KG1 (cell line): ENCODE data around the gene BCR.

Experiments used
- DNase-seq: peaks from one replicate; lab custom pipeline; 2025; lab: John Stamatoyannopoulos, UW

BCR gene

DNA sequence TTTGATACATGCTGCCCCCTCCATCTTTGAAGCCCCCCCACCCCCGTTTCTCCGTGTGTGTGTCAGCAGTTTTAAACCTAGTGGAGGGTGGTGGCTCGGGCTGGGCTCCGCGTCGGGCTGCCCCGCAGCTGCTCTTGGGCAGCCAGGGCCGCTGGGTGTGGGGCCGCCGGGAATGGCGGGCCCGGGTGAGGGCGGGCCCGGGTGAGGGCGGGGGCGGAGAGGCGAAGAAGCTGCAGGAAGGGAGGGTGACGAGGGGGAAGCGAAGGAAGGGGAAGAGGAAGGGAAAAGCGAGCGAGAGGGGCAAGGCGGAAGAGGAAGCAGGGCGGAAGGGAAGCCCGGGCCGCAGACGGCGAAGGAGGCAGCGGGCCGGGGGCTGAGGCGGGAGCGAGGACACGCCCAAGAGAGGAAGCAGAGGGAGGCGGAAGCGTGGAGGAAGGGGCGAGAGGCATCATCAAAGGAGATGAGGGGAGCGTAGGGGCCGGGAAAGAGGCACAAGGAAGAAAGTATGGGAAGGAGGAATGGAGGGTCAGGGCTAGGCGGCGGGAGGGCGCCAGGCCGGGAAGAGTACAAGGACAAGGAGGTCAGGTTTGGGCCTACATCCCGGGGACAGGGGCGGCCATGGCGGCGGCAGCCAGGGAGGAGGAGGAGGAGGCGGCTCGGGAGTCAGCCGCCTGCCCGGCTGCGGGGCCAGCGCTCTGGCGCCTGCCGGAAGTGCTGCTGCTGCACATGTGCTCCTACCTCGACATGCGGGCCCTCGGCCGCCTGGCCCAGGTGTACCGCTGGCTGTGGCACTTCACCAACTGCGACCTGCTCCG is 82.4 kb downstream of the BCR start:
- DNase-seq = no peak

DNA sequence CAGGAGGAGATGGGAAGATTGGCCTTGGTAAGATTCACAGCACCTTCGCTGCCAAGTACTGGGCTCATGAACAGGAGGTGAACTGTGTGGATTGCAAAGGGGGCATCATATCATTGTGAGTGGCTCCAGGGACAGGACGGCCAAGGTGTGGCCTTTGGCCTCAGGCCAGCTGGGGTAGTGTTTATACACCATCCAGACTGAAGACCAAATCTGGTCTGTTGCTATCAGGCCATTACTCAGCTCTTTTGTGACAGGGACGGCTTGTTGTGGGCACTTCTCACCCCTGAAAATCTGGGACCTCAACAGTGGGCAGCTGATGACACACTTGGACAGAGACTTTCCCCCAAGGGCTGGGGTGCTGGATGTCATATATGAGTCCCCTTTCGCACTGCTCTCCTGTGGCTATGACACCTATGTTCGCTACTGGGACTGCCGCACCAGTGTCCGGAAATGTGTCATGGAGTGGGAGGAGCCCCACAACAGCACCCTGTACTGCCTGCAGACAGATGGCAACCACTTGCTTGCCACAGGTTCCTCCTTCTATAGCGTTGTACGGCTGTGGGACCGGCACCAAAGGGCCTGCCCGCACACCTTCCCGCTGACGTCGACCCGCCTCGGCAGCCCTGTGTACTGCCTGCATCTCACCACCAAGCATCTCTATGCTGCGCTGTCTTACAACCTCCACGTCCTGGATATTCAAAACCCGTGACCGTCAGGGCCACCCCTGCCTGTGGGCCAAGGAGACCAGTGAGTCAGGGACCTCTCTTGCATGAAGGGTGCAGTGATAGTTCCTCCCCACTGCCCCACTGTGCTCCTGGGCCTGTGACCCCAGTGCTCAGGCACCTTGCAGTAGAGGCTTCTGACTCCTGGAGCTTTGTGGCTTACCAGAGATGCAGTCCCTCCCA is 83.6 kb downstream of the BCR start:
- DNase-seq = no peak

DNA sequence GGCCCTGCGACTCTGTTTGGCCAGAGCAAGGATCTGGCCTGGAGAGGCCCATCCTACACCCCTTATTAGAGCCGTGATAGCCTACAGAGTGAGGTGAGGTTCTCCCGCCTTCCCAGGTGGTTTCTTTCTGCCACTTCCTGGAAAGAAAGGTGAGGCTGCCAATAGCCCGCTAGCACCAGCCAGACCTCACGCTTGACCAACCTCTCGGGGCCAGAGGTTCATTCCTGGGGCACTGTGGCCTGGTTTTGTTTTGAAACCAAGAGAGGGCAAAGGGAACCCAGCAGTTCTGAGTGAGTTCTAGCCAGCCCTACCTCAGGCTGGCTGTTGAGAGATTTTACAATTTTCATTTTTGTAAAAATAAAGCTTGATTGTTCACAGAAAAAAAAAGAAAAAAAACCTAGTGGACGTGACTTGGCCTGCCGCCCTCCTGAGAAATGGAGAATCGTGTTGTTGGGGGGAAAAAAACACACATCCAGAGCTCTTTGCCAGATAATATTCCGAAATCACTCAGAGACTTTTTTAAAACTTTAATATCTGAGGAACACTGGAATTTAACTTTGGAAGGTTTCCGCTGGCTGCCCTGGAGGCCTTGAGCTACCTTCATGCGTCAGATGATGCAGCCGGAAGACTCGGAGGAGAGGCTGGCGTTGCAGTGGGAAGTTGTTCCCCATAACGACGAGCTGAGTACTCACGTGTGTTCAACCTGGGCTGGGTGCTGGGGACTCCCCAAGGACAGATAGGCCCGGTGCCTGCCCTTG is 84.5 kb downstream of the BCR start:
- DNase-seq = no peak

DNA sequence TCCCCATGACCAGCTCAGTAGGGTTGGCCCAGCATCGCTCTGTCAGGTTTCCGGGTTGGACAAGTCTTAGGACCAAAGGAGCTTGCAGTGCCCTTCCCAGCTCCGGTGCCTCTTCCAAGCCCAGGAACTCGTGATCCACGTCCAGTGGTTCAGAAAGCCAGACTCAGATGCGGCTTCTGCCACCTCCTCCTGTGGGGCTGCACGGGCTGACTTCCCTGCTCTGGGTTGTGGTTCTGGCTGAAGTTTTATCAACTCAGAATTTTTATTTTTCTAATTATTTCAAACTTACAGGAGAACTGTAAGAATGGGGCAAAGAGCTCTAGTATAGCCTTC is 85.0 kb downstream of the BCR start:
- DNase-seq = no peak

DNA sequence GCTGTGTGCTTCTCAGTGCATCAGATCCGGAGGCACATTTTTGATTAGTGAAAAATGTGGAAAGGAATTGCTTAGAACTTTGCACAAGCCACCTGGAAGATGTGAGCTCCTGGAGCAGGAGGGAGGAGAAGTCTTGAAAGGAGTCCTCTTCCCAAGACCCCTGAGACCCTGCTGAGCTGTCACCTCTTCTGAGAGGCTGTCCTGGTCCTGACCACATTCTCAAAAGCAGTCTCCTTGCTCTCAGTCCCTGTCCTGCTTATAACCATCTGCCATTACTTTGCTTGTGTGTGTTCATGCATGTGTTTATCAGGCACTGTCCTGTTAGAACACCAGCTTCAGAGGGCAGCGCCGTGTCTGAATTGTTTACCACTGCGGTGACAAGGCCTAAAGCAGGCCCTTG is 86.5 kb downstream of the BCR start:
- DNase-seq = no peak

DNA sequence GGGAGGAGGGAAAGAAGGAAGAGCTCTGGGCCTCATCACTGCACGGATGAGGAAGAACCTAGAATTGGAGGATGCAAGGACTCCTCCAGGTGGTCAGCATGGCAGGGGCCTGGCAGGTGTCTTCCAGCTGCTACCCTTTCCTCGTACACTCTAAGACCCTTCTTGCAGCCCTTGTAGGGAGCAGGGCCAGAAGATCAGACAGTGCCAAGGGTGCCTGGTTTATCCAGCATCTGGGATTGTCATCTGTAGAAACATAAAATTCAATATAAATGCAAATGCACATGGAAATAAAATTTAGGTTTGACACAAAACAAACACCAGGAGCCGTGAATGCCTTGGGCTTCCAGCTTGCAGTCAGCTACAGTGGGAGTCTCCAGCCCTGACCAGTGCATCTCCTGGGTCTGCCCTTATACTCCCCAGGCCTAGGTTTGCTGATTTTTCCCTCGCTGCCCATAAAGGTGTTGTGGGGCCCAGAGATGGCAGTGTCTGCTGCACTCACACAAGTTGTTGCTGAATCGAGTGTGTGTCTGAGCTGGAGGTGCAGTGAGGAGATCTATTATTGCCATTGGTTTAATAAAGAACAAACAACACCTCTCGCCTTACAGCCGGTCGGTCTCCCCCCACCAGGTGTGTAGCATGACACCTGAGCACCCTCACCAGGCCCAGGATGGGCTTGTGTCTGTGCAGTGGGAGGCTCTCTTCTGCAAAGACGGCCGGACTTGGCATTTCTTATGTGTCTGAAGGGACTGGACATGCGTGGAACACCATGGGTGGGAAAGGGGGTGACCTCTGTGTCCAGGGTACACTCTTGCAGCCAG is 87.1 kb downstream of the BCR start:
- DNase-seq = no peak

DNA sequence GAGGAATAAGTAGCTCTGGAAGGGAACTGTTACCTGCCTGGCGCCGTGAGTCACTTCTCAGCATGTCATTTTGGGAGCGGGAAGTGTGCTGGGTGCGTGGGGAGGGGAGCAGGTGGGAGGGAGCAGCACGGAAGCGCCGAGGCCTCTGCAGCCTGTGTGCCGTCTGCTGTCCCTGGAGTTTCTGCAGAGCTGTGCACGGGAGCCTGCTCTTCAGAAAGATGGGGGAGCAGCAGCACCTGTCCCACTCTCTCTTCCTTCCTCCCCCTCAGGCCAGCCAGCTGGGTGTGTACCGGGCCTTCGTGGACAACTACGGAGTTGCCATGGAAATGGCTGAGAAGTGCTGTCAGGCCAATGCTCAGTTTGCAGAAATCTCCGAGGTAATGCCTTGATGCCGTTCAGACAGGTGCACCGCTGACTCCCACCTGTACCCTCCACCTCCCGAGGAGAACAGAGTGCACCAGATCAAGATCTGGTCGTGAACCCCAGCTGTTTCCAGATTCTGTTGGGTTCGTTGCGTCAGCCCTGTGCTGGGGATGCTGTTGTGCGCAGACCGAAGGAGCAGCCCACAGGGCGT is 87.9 kb downstream of the BCR start:
- no peak for DNase-seq

DNA sequence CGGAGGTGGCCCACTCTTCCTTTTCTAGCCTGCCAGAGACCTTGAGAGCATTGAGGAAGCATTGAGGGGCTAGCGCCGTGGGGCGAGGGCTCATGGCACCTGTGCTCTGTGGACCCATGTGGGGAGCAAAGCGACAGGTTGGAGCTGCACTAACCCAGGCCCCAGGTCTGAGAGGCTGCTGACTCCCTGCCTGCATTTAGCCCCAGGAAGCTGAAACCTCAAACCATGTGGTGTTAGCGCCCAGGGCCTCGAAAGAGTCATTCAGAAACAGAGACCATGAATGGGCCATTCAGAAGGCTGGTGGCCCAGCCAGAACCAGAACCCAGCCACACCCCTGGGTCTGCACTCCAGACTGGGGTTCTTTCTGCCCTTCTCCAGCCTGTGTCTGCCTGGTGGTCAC is 88.6 kb downstream of the BCR start:
- no peak for DNase-seq

DNA sequence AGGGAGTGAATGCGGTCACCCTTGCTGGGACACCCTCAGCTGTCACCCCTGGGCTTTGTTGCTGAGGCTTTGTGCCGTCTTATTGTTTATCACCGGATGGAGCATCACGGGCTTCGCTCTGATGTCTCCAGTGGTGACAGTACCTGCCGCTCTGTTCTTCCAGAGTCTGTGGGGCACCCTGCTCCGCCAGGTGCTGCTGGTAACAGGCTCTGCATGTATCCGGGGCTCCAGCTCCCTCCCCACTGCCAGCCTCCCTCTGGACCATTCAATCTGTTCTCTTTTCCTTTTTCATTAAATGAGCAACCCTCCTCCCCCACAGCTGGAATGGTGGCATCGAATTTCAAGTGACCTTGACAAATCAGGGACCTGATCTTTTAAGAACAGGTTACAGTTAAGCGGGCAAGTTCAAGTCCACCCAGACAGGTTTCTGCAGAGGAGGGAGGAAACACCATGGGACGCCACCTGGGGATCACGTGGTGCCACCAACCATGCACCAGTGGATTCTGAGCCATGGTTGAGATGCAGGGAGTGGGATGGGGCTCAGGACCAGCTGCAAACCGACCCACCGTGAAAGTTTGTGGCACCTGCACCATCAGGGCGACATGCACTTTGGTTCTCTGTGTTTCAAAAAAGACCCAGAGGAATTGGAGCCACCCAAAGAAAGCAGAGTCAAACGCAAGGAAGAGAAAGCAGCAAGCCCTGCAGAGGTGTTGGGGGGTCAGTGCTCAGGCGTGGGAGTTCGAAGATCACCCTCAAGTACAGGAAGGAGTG is 89.3 kb downstream of the BCR start:
- no peak for DNase-seq

DNA sequence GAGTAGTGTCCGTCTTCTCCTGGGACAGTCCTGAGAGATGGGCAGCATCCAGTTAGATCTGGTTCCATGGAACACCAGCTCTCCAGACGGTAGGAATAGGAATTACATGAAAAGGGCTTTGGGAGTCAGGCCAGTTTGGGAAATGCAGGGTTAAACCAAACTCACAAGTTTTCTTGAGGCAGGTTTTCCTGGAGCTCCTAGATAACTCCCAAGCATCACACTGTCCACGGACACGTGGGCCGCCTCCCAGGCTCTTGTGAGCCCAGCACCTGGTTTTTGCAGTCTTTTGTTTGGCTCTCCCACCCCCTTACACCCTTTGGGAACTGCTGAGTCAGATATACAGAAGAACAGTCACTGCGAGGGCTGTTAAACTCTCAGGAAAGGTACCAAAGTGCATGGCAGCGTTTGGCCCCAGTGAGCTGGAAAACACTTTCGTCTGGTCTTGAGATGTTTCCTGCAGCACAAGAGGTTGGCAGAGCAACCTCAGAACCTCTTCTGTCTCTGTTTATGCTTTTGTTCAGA is 90.0 kb downstream of the BCR start:
- DNase-seq = no peak

DNA sequence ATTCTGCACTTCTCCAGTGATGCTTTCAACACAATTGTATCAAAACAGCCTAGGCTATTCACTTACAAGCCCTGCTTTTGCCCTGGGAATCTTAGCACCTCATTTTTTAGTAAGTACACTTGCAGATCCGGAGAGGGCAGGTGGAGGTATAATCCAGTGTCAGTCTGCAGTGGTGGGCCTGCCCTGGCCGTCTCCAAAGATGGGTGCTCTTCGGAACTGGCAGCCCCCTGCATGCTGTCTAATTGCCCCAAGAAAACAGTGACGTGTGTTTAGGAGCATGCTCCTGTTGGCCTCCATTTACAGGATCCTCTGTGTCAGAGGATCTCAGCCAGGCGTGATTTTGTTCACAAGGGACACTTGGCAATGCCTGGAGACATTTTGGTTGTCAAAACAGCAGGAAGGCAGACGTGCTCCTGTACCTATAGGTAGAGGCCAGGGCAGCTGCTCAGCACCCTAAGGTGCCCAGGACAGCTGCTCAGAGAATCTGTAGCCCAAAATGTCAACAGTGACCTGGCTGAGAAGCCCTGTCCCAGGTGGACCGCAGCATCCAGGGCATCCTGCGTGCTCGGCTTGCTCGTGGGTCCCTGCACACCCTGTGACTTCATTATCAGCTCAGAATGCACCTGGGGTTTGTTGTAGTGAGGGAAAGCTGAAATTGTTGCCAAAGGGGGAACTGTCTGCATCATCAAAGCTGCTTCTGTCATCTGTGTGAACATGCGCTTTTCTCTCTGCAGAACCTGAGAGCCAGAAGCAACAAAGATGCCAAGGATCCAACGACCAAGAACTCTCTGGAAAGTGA is 90.7 kb downstream of the BCR start:
- DNase-seq = no peak

DNA sequence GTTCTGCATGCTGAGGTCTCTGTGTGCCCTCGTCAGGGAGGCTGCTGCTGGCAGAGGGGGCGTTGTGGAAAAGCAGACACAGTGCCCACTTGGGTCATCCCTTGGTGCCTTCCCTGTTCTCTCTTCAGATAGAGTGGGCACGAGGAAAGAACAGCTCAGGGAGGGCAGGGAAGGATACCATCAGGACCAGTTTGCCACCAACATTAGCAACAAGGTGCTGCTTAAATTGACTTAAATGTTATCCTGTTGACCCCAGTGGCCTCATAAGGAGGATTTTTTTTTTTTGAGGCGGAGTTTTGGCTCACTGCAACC is 91.2 kb downstream of the BCR start:
- DNase-seq = no peak

DNA sequence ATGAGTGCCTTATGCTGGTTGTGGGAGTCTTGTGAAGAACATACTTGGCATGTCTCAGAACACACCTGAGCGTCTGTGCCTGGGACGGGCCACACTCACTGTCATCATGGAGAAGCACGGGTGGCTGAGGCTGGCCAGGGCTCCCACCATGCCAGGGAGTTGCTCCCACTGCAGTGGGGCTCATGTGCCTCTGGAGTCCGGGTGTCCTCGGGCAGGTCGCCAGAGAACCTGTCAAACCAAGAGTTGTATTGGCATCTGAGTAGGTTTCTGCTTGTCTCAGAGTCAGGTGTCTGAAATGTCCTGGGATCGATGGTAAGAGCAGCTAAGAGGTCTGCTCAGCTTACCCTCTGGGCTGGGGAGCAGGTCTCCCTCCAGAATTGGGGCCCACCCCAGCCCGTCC is 92.1 kb downstream of the BCR start:
- DNase-seq = no peak

DNA sequence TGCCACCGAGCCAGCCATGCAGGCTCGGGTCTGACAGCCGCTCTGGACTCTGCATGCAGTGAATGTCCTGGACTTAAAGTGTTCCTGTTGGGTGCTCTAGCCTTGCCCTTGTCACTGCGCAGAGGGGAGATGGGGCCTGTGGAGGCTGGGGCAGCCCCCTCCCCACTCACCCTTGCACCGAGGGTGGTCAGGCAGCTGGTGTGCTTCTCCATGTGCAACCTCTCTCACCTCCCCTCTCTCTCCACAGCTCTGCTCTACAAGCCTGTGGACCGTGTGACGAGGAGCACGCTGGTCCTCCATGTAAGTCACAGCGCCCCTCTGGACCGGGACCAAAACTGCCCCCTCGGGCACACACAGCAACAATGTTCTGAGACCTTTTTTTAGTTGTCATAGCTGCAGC is 92.5 kb downstream of the BCR start:
- no peak for DNase-seq

DNA sequence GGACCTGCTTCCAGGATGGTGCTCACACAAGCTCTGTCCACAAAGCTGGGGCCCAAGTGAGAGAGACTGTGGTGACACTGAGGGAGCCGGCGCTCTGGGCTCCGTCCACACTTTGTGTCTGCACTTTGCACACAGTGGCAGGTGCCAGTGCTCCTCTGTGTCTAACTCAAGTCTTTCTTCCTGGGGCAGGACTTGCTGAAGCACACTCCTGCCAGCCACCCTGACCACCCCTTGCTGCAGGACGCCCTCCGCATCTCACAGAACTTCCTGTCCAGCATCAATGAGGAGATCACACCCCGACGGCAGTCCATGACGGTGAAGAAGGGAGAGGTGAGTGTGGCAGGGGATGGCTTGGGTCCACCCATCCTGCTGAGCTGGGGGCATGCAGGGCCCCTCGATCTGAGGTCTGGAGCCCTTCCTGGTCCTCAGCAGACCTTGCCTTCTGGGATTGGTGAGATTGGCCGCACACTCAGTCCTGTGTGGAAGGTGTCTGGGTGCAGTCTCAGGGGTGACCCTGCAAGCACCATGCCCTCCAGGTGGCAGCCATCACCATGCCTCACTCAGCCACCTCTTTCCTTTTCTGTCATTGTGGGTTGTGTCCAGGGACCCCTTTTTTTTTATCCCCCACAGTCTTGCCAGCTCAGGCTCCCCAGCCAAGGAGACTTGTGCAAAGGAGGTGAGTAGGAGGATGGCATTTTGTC is 93.3 kb downstream of the BCR start:
- no peak for DNase-seq

DNA sequence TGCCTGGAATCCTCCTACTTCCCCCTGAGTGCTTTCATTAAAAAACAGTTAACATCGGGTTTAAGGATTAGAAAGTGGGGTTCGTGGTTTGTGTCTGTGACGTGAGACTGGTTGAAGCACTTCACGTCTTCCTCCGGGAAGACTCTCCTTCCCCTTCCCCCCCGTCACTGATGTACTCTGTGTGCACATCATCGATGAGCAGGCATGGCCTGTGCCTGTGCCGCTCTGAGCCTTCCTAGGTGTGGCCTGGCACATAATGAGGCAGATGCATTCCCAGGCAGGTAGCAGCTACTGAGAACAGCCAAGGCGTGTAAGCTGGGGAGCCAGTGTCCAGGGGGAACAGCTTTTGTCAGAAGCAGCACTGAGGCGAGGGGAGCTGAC is 93.8 kb downstream of the BCR start:
- DNase-seq = no peak

DNA sequence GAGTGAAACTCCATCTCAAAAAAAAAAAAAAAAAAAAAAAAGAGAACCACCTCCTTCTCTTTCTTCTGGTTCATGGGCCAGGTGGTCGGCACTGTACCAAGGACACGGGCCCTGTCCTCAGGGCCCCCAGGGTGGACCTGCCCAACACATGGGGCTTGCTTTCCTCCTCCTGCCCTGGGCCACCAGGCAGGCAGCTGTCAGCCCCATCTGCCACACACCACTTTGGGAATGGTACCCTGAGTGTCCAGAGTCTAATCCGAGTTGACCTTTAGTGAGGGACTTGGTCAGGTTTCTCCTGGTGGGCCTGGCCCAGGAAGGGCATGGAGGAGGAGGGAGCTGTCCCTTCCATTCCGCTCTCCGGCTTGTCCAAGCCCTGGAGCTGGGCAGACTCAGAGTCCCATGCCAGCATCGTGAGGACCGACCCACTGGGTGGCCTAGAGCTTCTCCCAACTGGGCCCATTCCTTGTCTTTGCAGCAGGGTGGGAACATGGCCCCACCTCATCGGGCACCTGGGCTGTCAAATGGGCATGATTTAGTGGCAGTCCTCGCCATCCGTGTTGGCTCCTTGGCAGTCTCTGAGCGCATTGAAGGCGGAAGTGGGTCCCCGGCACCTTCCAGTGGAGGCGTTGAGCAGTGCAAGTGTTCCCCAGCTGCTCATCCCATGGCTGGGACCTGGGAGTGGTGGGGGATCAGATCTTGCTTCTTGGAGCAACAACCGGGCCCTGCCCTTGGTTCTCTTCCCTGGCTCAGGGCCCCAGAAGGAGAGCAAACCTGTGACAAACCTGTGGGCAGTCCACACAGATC is 94.8 kb downstream of the BCR start:
- no peak for DNase-seq

DNA sequence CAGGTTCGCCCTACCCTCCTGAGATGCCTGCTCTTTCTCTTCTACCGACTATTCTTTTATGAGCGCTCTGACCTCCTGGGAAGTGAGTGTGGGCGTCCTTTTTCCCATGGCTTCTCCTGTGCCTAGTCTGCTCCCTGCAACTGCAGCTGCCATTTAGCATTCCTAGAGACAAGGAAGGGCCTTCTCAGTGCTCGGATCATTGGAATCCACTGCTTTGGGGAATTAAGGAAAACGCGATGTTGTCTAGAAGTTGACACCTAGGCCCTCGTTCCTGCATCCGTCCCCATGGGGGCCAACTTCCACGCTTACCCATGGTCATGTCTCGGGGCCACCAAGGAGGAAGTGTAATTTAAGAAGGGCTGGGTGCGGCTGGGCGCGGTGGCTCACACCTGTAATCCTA is 95.4 kb downstream of the BCR start:
- DNase-seq = no peak
